Measurements from ENCODE around the gene MATCAP1. TPM values are rescaled to one million over a fixed set of nuclear protein-coding genes. Genes with fewer than 3 reads are reported as not detected.
A peak's percentile ranks its signal among the peaks of the same experiment; 100 is the strongest.

The MATCAP1 gene
- total RNA-seq, 1 experiment from 2014 or later = 51.2 TPM

DNA sequence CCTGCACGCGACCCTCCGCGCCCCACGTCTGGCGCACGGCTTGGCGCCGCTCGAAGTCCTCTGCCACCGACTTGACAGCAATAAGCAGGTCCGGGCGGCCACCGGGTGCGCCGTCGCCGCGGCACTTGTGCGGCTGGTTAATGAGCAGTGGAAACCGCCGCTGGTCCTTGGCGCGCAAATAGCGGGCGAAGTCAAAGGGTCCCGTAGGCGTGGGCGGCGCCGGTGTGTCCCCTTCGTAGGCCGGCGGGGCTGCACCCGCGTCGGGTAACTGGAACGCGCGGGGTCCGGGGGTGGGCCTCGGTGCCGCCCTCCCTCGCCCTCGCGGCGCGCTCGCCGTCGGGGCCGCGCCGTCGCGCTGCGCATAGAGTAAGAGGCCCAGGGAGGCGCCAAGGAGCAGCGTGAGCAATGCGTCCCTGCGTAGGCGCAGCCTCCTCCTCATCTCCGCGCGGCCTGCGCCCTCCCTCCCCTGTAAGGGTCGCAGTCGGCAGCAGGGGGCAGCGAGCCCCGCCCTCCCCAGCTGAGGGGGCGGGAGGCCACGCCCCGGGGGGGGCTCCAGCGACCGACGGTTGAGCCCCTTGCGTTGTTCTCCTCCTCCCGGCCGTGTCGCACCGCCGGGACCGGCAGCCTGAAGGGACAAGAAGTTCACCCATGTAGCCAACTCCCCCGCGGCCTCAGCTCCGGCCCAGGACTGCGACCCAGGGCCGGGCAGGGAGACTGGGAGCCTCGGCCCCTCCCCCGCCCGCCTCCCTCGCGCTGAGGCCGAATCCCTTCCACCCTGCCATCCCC is 33.5 kb downstream of the MATCAP1 start:
- H4K91ac ChIP-seq (ENCODE audit: insufficient read length, low read depth, low read length) = no peak overlapping the region
- H3K4me3 Mint-ChIP-seq = peak overlapping the region; percentile 65 to 80
- H2BK120ac ChIP-seq (ENCODE audit: low read depth, low read length, poor library complexity, severe bottlenecking) = no peak overlapping the region
- H3T11ph ChIP-seq (ENCODE audit: low read length) = no peak overlapping the region
- no peak overlapping the region for H3K56ac ChIP-seq (ENCODE audit: insufficient read length, low read depth, low read length)
- H3K9ac ChIP-seq (ENCODE audit: extremely low read depth, insufficient read length, low read length) = no peak overlapping the region
- peaks cover 10 to 38% (median 36%) of the 10 kb centered on the region in 3 experiments for H3K36me3 Mint-ChIP-seq (ENCODE audit: insufficient read depth in 1 of 3, low read depth in 3 of 3)
- H3K27ac Mint-ChIP-seq = no peak overlapping the region
- no peaks in the 10 kb centered on the region for H3K79me1 ChIP-seq (ENCODE audit: insufficient read depth, low read depth, low read length, poor library complexity, severe bottlenecking)
- no peak overlapping the region for H2BK20ac ChIP-seq (ENCODE audit: low read depth, low read length, poor library complexity, severe bottlenecking)
- H2AFZ ChIP-seq (ENCODE audit: low read length) = no peak overlapping the region
- H3K4me1 Mint-ChIP-seq = peaks cover 10 to 15% of the 10 kb centered on the region in 2 experiments
- H3K27me3 Mint-ChIP-seq (ENCODE audit: low read depth) = peaks cover 43% of the 10 kb centered on the region
- no peak overlapping the region for H3K4ac ChIP-seq (ENCODE audit: low read depth, low read length)
- H2AK5ac ChIP-seq (ENCODE audit: insufficient read length, low read length) = no peak overlapping the region
- no peaks in the 10 kb centered on the region for H3K9me3 ChIP-seq (ENCODE audit: control insufficient read depth, low read depth, low read length)
- no peaks in the 10 kb centered on the region for H3K4me1 ChIP-seq (ENCODE audit: insufficient read depth, low read length)
- H3K9me3 Mint-ChIP-seq = peaks cover 0 to 5% of the 10 kb centered on the region in 2 experiments; a peak in 3 of 5 replicates
- peak; percentile 84 for DNase-seq
- no peaks in the 10 kb centered on the region for H3K79me2 ChIP-seq (ENCODE audit: insufficient read depth, low read length)
- TF ChIP-seq, protein P1, sequence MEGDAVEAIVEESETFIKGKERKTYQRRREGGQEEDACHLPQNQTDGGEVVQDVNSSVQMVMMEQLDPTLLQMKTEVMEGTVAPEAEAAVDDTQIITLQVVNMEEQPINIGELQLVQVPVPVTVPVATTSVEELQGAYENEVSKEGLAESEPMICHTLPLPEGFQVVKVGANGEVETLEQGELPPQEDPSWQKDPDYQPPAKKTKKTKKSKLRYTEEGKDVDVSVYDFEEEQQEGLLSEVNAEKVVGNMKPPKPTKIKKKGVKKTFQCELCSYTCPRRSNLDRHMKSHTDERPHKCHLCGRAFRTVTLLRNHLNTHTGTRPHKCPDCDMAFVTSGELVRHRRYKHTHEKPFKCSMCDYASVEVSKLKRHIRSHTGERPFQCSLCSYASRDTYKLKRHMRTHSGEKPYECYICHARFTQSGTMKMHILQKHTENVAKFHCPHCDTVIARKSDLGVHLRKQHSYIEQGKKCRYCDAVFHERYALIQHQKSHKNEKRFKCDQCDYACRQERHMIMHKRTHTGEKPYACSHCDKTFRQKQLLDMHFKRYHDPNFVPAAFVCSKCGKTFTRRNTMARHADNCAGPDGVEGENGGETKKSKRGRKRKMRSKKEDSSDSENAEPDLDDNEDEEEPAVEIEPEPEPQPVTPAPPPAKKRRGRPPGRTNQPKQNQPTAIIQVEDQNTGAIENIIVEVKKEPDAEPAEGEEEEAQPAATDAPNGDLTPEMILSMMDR (conservative IDR thresholded peaks at IDR 0.05) = peak; percentile 80; the same call in 2 of the 3 replicates
- H2BK12ac ChIP-seq (ENCODE audit: insufficient read length, low read depth, low read length) = no peak overlapping the region
- H3K27ac ChIP-seq (ENCODE audit: insufficient read length, low read depth, low read length) = no peak overlapping the region
- peak overlapping the region; percentile 65 for H3K4me2 ChIP-seq (ENCODE audit: insufficient read depth, insufficient read length, low read length)
- no CpG with 5 or more reads among the region's 94 CpGs for WGBS (ENCODE audit: extremely low coverage, insufficient read length, low lambda C conversion rate)
- H3K27me3 ChIP-seq (ENCODE audit: insufficient read depth, low read length) = peaks cover 27% of the 10 kb centered on the region
- no peak overlapping the region; the same call in 1 of the 2 replicates for H3K14ac ChIP-seq (ENCODE audit: insufficient read depth, low read length)
- H3K18ac ChIP-seq (ENCODE audit: insufficient read length, low read depth, low read length) = peak overlapping the region; percentile 46
- no peak overlapping the region for H4K5ac ChIP-seq (ENCODE audit: insufficient read length, low read depth, low read length)
- peaks cover 15% of the 10 kb centered on the region for H3K23me2 ChIP-seq (ENCODE audit: insufficient read length, low read depth, low read length, poor library complexity, severe bottlenecking)
- H2BK5ac ChIP-seq (ENCODE audit: insufficient read length, low read length) = no peak overlapping the region
- H4K8ac ChIP-seq (replicated peaks; ENCODE audit: insufficient read length, low read depth, low read length) = no peak overlapping the region
- no peaks in the 10 kb centered on the region for H4K20me1 ChIP-seq (ENCODE audit: control insufficient read depth, insufficient read depth, insufficient read length)
- no peak overlapping the region for H2BK15ac ChIP-seq (ENCODE audit: low read depth, low read length)
- H3K23ac ChIP-seq (ENCODE audit: insufficient read length, low read depth, low read length) = no peak overlapping the region

Data from H9 (cell line).